Measurements from ENCODE around the gene CHD9. TPM values are rescaled to one million over a fixed set of nuclear protein-coding genes. Genes with fewer than 3 reads are reported as not detected.

The CHD9 gene
- total RNA-seq, 4 donors from 2014 or later, result 59.0 to 210 (median 80.4) TPM

DNA sequence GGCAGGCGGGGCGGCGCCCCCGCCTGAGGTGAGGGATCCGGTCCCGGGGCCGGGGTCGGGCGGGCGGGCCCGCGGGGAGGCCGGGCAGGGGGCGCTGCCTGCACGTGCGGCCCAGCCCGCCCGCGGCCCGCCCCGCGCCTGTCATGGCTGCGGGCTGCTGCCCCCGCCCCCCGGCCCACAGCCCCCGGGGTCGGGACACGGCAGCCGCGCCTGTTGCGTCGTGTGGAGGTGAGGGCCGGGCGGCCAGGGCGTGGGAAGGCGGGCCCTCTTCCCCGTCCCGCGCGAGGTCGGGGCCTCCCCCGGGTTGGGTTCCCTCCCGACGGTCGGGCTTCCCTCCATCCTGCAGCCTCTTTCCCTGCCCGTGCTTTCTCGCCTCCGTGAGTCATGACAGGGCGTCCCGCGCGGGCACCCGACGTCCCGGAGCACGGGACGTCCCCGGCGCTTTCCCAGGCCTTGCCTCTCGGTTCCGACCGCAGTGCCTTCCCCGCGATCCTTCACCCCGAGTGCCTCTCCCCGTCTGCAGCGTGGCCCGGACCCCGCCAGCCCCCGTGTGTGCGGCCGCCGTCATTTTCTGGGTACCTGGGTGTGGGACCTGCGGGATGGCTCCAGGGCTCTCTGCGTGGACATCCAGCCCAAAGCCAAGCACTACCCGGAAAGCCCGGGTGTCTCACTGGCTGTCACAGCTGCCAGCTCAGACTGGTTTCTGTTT, 76.7 kb downstream of the CHD9 start:
- DNase-seq (ENCODE audit: low spot score) (peak; percentile 32), ATAC-seq (ENCODE audit: low FRiP score) (peak; percentile 46)
- TF ChIP-seq, protein P1, sequence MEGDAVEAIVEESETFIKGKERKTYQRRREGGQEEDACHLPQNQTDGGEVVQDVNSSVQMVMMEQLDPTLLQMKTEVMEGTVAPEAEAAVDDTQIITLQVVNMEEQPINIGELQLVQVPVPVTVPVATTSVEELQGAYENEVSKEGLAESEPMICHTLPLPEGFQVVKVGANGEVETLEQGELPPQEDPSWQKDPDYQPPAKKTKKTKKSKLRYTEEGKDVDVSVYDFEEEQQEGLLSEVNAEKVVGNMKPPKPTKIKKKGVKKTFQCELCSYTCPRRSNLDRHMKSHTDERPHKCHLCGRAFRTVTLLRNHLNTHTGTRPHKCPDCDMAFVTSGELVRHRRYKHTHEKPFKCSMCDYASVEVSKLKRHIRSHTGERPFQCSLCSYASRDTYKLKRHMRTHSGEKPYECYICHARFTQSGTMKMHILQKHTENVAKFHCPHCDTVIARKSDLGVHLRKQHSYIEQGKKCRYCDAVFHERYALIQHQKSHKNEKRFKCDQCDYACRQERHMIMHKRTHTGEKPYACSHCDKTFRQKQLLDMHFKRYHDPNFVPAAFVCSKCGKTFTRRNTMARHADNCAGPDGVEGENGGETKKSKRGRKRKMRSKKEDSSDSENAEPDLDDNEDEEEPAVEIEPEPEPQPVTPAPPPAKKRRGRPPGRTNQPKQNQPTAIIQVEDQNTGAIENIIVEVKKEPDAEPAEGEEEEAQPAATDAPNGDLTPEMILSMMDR (IDR thresholded peaks at IDR 0.05), result no peak

DNA sequence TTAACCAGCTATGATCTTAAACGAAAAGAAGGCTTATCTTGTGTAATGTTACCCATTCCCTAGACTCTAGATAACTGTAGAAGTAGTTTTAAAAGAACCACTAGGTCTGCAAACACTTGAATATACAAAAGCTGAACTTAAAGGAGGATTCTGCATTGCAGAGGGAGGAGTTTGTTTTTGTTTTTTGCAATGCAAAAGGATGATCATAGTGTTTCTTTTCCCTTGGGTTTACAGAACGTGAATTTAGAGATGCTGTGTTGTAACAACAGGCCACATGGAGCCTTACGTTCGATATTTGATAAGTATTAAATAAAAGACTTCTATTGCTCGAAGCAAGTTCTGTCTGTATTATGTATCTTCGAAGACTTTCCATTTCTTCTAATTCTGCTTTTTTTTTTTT, 77.6 kb downstream of the CHD9 start:
- DNase-seq (ENCODE audit: low spot score) (no peak), ATAC-seq (ENCODE audit: low FRiP score) (no peak)
- TF ChIP-seq, protein P1 (IDR thresholded peaks at IDR 0.05), result no peak

DNA sequence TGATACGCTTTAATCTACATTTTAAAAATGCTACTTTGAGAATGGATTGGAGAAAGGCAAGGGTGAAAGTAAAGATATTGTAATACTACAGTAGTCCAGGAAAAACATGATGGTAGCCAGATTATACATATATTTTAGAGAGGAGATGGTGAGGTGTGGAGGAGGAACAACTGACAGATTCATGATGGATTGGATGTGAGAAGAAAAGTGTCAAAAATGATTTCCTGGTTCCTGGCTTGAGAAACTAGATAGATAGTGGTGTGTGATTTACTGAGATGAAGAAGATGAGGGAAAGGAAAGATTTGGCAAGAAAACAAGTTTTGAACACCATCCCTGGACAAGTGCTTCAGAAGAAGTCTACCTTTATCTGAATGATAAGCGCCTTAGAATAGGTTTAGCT, 80.5 kb downstream of the CHD9 start:
- no peak for DNase-seq (ENCODE audit: low spot score)
- TF ChIP-seq, protein P1 (IDR thresholded peaks at IDR 0.05), result no peak

DNA sequence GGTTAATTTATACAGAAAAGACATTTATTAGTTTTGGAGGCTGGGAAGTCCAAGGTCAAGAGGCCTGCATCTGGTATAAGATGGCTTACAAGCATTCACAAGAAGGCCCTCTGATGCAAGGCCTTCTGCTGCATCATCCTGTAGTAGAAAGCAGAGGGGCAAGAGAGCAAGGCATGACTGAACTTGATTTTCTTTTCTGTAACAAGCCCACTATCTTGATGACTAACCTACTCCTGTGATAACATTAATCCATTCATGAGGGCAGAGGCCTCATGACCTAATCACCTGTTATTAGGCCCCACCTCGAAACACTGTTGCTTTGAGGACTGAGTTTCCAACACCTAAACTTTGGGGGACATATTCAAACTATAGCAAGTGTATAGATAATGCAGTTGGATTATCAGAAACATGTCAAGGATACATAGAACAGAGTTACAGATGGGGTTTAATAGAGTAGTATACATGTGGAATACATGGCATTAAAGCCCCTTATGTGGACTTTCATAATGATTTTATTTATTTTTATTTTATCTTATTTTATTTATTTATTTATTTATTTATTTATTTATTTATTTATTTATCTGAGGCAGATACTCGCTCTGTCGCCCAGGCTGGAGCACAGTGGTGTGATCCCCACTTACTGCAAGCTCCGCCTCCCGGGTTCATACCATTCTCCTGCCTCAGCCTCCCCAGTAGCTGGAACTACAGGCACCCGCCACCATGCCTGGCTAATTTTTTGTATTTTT, 88.2 kb downstream of the CHD9 start:
- TF ChIP-seq, protein P1 (IDR thresholded peaks at IDR 0.05), result no peak
- ATAC-seq (ENCODE audit: low FRiP score) (no peak), DNase-seq (ENCODE audit: low spot score) (no peak)

More for the DNA sequence above, 80.5 kb downstream of the CHD9 start:
- no peak for ATAC-seq (ENCODE audit: low FRiP score)

DNA sequence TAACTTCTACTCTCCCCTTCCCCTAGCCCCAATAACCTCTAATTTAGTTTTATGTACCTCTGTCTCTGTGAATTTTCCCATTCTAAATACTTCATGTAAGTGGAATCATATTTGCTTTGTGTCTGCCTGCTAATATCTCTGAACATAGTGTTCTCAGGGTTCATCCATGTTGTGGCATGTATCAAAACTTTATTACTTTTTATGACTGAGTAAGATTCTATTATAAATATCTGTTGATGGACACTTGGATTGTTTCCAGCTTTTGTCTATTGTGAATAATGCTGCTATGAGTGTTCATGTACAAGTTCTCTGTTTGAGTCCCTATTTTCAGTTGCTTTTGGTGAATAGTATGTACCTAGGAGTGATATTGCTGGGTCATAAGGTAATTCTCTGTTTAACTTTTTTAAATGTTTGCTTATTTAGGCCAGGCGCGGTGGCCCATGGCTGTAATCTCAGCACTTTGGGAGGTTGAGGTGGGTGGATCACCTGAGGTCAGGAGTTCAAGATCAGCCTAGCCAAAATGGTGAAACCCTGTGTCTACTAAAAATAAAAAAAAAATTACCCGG, 92.8 kb downstream of the CHD9 start:
- ATAC-seq (ENCODE audit: low FRiP score), result no peak
- TF ChIP-seq, protein P1 (IDR thresholded peaks at IDR 0.05), result no peak
- DNase-seq (ENCODE audit: low spot score), result no peak

DNA sequence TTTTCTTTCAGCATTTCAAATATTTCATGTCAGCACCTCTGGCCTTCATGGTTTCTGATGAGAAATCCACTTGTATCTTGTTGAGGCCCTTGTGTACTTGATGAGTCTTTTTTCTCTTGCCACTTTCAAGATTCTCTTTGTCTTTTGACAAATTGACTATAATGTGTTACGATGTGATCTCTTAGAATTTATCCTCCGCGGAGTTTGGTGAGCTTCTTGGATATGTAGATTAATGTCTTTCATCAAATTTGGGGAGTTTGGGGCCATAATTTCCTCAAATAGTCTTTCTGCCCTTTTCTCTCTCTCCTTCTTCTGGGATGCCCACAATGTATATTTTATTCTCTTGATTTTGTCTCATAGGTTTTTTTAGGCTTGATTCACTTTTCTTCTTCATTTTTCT, 96.0 kb downstream of the CHD9 start:
- no peak for ATAC-seq (ENCODE audit: low FRiP score)
- DNase-seq (ENCODE audit: low spot score), result no peak
- TF ChIP-seq, protein P1 (IDR thresholded peaks at IDR 0.05), result no peak
